K562 (cell line): Measurements from ENCODE around the gene SMARCD2. TPM values are rescaled to one million over a fixed set of nuclear protein-coding genes. Genes with fewer than 3 reads are reported as not detected.

Source experiments
- BACH1 ChIP-seq: fragments of 200-800 bp; sonication (Bioruptor generic); IDR thresholded peaks from 2 replicates; pipeline ENCODE4 v1.6.1; 2016; ENCODE audit warnings: missing genetic modification characterization, missing compliant biosample characterization
- FOSL1 ChIP-seq: fragments of 200-800 bp; sonication (Bioruptor generic); conservative IDR thresholded peaks from 2 replicates; pipeline ENCODE4 v1.6.1; 2016; ENCODE audit warnings: missing genetic modification characterization, missing compliant biosample characterization
- MGA ChIP-seq: fragments of 450-650 bp; IDR thresholded peaks from 2 replicates; pipeline ENCODE4 v1.6.1; 2016; ENCODE audit warnings: mild to moderate bottlenecking, moderate library complexity
- NKRF ChIP-seq: fragments of 450-650 bp; IDR thresholded peaks from 2 replicates; pipeline ENCODE4 v1.6.1; 2016; ENCODE audit warnings: borderline replicate concordance
- PREB ChIP-seq: sonication (generic); formaldehyde crosslinking; IDR thresholded peaks from 2 replicates; pipeline ENCODE4 v1.8.1; 2023; ENCODE audit warnings: mild to moderate bottlenecking, missing genetic modification reagents
- RUNX1 ChIP-seq: sonication (generic); IDR thresholded peaks from 2 replicates; pipeline ENCODE4 v1.6.1; 2016; ENCODE audit warnings: antibody characterized with exemption, low read depth
- SMAD3 ChIP-seq: fragments of 450-650 bp; formaldehyde crosslinking; conservative IDR thresholded peaks from 2 replicates; pipeline ENCODE4 v1.4.0; 2020; ENCODE audit warnings: mild to moderate bottlenecking
- SPI1 ChIP-seq: IDR thresholded peaks from 2 replicates; pipeline ENCODE4 v1.6.1; 2011; ENCODE audit warnings: low read depth, low read length, control low read depth, borderline replicate concordance
- TBL1XR1 ChIP-seq, 2 experiments: IDR thresholded peaks; 2 replicates each; pipeline ENCODE4 v1.6.1; 2012; ENCODE audit warnings: improper control_type of control experiment in 2 of 2, low read length in 2 of 2, mild to moderate bottlenecking in 1 of 2
- ZFP30 ChIP-seq: fragments of 250-450 bp; sonication (Bioruptor Pico); IDR thresholded peaks from 2 replicates; pipeline ENCODE4 v1.8.0; 2022; ENCODE audit warnings: moderate library complexity, mild to moderate bottlenecking, inconsistent platforms, borderline replicate concordance
- ZNF133 ChIP-seq: fragments of 250-450 bp; sonication (Bioruptor Pico); IDR thresholded peaks from 2 replicates; pipeline ENCODE4 v1.4.0; 2020; ENCODE audit warnings: mild to moderate bottlenecking
- ZNF184 ChIP-seq: sonication (generic); formaldehyde crosslinking; IDR thresholded peaks from 2 replicates; pipeline ENCODE4 v1.5.0; 2020; ENCODE audit warnings: missing genetic modification reagents
- polyA plus RNA-seq, 8 experiments: library from polyadenylated mRNA; depleted of rRNA in 4 of 8; stranded (reverse) in 5 of 8; unstranded in 3 of 8; fragments of >200 nt; fragmentation: Nextera tagmentation in 2 of 8; fragmentation: Illumina TruSeq in 1 of 8; extraction: Ambion mirVana in 2 of 8; extraction: Trizol in 1 of 8; gene quantifications; 2 replicates each; pipeline versions ENCODE4 v1.2.1 to v1.2.3, GENCODE V29; 2011 to 2014; ENCODE audit warnings: inconsistent platforms in 1 of 8, missing spikeins in 1 of 8
- total RNA-seq, 7 experiments: library from RNA; depleted of rRNA in 6 of 7; stranded (reverse); fragments of >200 nt in 6 of 7; fragmentation: Illumina TruSeq in 2 of 7; extraction: Trizol in 2 of 7; gene quantifications; 2 replicates each; pipeline versions ENCODE4 v1.2.1 to v1.2.3, GENCODE V29; 2011 to 2021; ENCODE audit warnings: low replicate concordance in 1 of 7

The SMARCD2 gene
- total and polyA plus RNA-seq, 9 of the 15 experiments (the other 6 are each of a cell fraction or from before 2014, with no cell fraction given): 1.7 to 114 (median 90.3) TPM

GRCh38 chr17:63848834-63849689 is 6.6 kb upstream of the SMARCD2 start (continued):
- no peak for TF ChIP-seq PREB (CRISPR knock-in tag)
- TF ChIP-seq NKRF: peak; percentile 12; the same call in 1 of the 2 replicates
- no peak for TF ChIP-seq BACH1 (tag)
- peak; percentile 100 for TF ChIP-seq MGA
- TF ChIP-seq ZNF184 (CRISPR knock-in tag): no peak
- peak; percentile 49; the same call in 1 of the 2 replicates for TF ChIP-seq ZNF133 (CRISPR knock-in tag)
- TF ChIP-seq SMAD3 (CRISPR knock-in tag): peak; percentile 65; the same call in 1 of the 2 replicates
- TF ChIP-seq FOSL1: peak; percentile 48; the same call in 1 of the 2 replicates
- TF ChIP-seq RUNX1: peak; percentile 34; the same call in 1 of the 2 replicates
- TF ChIP-seq TBL1XR1 (IDR thresholded peaks at IDR 0.05; ENCODE audit: low read length in 2 of 2): peak in 1 of 2 experiments; percentile 52; a peak in 2 of 4 replicates
- no peak for TF ChIP-seq ZFP30
- TF ChIP-seq SPI1: no peak
